Caco-2 (cell line): ENCODE data around the gene EPB41L4B. TPM values are rescaled to one million over a fixed set of nuclear protein-coding genes. Genes with fewer than 3 reads are reported as not detected.

Experiments used
- BruUV-seq: library from RNA; stranded (reverse); fragments of 400-500 nt; replicated peaks from 2 replicates; lab custom pipeline; 2021; lab: Mats Ljungman, UMichigan
- CTCF ChIA-PET: fragments of 300-600 bp; sonication (Branson Sonifier 250); formaldehyde crosslinking; loops from one replicate; lab custom pipeline; 2022; ENCODE audit warnings: antibody characterized with exemption; lab: Charles Lee
- POLR2A ChIA-PET: fragments of 300-600 bp; sonication (Branson Sonifier 250); formaldehyde crosslinking; loops from one replicate; lab custom pipeline; 2022; ENCODE audit warnings: antibody characterized with exemption; lab: Charles Lee
- DNase-seq, 2 experiments: peaks; one replicate each; pipeline versions ENCODE4 v3.0.0 to v3.0.0-alpha.2; 2020 to 2022
- H3K27me3 ChIP-seq: replicated peaks from 2 replicates; pipeline ENCODE4 v1.6.0; 2011; ENCODE audit warnings: low read length; ENCODE audit not compliant: control insufficient read depth, insufficient read depth
- H3K36me3 ChIP-seq: 2 replicates; pipeline ENCODE4 v1.5.1; 2011; ENCODE audit warnings: low read length; ENCODE audit not compliant: control insufficient read depth, insufficient read depth
- H3K4me1 ChIP-seq: fragments of 250-450 bp; sonication (Bioruptor Pico); 2 replicates; pipeline ENCODE4 v1.5.1; 2020; ENCODE audit warnings: mild to moderate bottlenecking
- H3K4me3 ChIP-seq: 2 replicates; pipeline ENCODE4 v1.5.1; 2011; ENCODE audit warnings: low read depth, mild to moderate bottlenecking, control low read depth, low read length
- H3K9me3 ChIP-seq: fragments of 250-450 bp; sonication (Bioruptor Pico); 2 replicates; pipeline ENCODE4 v1.5.1; 2020; ENCODE audit warnings: mild to moderate bottlenecking, moderate library complexity
- H3K27ac Mint-ChIP-seq: one replicate; pipeline ENCODE4 v1.8.0; 2022; ENCODE audit warnings: mixed read lengths; ENCODE audit not compliant: unreplicated experiment
- H3K27me3 Mint-ChIP-seq: one replicate; pipeline ENCODE4 v1.8.0; 2022; ENCODE audit warnings: mixed read lengths; ENCODE audit not compliant: insufficient read depth, unreplicated experiment
- H3K36me3 Mint-ChIP-seq: one replicate; pipeline ENCODE4 v1.8.0; 2022; ENCODE audit warnings: mild to moderate bottlenecking, mixed read lengths; ENCODE audit not compliant: insufficient read depth, unreplicated experiment
- H3K4me1 Mint-ChIP-seq: one replicate; pipeline ENCODE4 v1.8.0; 2022; ENCODE audit warnings: low read depth, mixed read lengths; ENCODE audit not compliant: unreplicated experiment
- H3K4me3 Mint-ChIP-seq: one replicate; pipeline ENCODE4 v1.8.0; 2022; ENCODE audit warnings: mild to moderate bottlenecking, moderate library complexity, mixed read lengths; ENCODE audit not compliant: unreplicated experiment
- H3K9me3 Mint-ChIP-seq: one replicate; pipeline ENCODE4 v1.8.0; 2022; ENCODE audit warnings: mixed read lengths; ENCODE audit not compliant: unreplicated experiment
- CTCF ChIP-seq, 2 experiments: fragments of 200-600 bp in 1 of 2; IDR thresholded peaks; 1 replicate in 1 of 2; 2 replicates in 1 of 2; pipeline versions ENCODE4 v1.5.1 to v1.8.0; 2011 to 2022; ENCODE audit warnings: antibody characterized with exemption in 1 of 2, control low read depth in 1 of 2, inconsistent platforms in 1 of 2, low read depth in 1 of 2, low read length in 1 of 2, mild to moderate bottlenecking in 1 of 2, moderate library complexity in 1 of 2; ENCODE audit not compliant: insufficient read depth in 1 of 2, severe bottlenecking in 1 of 2, unreplicated experiment in 1 of 2
- intact Hi-C: fragments of 100-400 bp; cut with micrococcal nuclease; formaldehyde crosslinking; loops from one replicate; pipeline ENCODE4 v1.10.0; 2022; ENCODE audit not compliant: unreplicated experiment
- total RNA-seq: library from RNA; stranded (reverse); gene quantifications from 2 replicates; pipeline ENCODE4 v1.2.3, GENCODE V29; 2022

Gene EPB41L4B
- total RNA-seq, 1 experiment from 2014 or later: 16.3 TPM

DNA sequence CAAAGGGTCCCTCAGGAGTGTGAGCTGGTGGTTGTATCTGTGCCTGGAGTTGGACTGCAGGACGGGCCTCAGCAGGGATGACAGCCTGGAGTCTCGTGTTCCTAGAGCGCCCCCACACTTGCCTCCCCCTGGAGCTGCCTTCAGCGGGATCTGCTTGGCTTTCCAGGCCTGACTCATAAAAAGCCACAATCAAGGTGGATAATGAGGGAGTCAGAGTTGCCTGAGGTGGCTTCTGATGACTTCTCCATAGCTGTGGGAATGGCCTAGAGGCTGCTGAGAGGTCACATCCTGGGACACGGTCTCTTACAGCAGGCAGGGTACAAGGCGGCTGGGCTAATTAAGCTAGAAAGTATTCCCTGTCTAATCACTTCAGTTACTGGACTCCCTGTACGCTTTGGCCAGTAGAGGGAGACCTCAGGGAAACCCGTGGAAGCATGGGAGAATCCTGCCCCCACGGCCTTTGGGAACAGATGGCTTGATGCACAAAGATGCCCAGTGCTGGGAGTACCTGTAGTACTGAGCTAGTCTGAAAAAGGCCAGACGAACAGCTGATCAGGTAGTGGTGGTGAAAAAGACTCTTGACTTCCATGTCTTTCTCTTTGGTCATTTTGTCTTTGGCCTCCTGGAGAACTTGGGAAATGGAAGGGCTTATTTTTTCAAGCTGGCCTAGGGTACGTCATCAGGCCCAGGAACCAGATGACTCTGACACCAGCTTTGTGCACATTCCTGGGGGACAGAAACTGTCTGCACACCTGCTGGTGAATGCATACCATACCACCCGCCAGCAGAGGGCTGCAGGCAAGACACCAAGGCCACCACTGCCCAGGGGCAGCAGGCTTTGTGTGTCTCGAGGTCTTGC, 137.7 kb downstream of the EPB41L4B start:
- DNase-seq: peak; percentile 71 to 76

GRCh38 chr9:109182550-109182939, 138.3 kb downstream of the EPB41L4B start:
- no peaks in the 10 kb centered on the region for H3K9me3 Mint-ChIP-seq
- H3K27me3 Mint-ChIP-seq: no peaks in the 10 kb centered on the region
- intact Hi-C loops: no loop called here
- ChIA-PET POLR2A (no interaction called here), CTCF (interaction anchor here (0.6 to 1.5 kb wide), 6 partner anchors 11 to 163 kb away, joined by 3 to 6 read pairs (median 4); no protein-coding TSS in a partner anchor)
- Histone ChIP-seq H3K9me3 (no peaks in the 10 kb centered on the region), H3K36me3 (no peaks in the 10 kb centered on the region), H3K4me3 (no peak overlapping the region), H3K4me1 (no peaks in the 10 kb centered on the region), H3K27me3 (no peaks in the 10 kb centered on the region)
- no TSS peak for BruUV-seq
- TF ChIP-seq CTCF (IDR thresholded peaks at IDR 0.05; ENCODE audit: insufficient read depth in 1 of 2, low read depth in 1 of 2, low read length in 1 of 2, severe bottlenecking in 1 of 2, unreplicated experiment in 1 of 2): no peak
- no peak overlapping the region for H3K27ac Mint-ChIP-seq
- no peak overlapping the region for H3K4me3 Mint-ChIP-seq
- H3K36me3 Mint-ChIP-seq: no peaks in the 10 kb centered on the region
- DNase-seq: no peak
- H3K4me1 Mint-ChIP-seq: no peaks in the 10 kb centered on the region

More for the DNA sequence above, 137.7 kb downstream of the EPB41L4B start:
- Mint-ChIP-seq H3K9me3 (no peaks in the 10 kb centered on the region), H3K27ac (no peak overlapping the region), H3K4me3 (no peak overlapping the region), H3K27me3 (no peaks in the 10 kb centered on the region), H3K4me1 (no peaks in the 10 kb centered on the region), H3K36me3 (no peaks in the 10 kb centered on the region)
- H3K4me3 ChIP-seq: no peak overlapping the region
- no TSS peak for BruUV-seq
- CTCF ChIA-PET: interaction anchor here (0.6 to 1.5 kb wide), 9 partner anchors 10 to 229 kb away, joined by 3 to 6 read pairs (median 4); no protein-coding TSS in a partner anchor
- intact Hi-C loops: loop anchor here (1.0 kb wide), 2 partner anchors 138 to 218 kb away; partner anchors contain the start of gene EPB41L4B
- H3K9me3 ChIP-seq: no peaks in the 10 kb centered on the region
- no peaks in the 10 kb centered on the region for H3K4me1 ChIP-seq
- no peaks in the 10 kb centered on the region for H3K27me3 ChIP-seq
- POLR2A ChIA-PET: no interaction called here
- H3K36me3 ChIP-seq: no peaks in the 10 kb centered on the region
- peak; percentile 28 to 68 for TF ChIP-seq CTCF (IDR thresholded peaks at IDR 0.05; ENCODE audit: insufficient read depth in 1 of 2, low read depth in 1 of 2, low read length in 1 of 2, severe bottlenecking in 1 of 2, unreplicated experiment in 1 of 2)

DNA sequence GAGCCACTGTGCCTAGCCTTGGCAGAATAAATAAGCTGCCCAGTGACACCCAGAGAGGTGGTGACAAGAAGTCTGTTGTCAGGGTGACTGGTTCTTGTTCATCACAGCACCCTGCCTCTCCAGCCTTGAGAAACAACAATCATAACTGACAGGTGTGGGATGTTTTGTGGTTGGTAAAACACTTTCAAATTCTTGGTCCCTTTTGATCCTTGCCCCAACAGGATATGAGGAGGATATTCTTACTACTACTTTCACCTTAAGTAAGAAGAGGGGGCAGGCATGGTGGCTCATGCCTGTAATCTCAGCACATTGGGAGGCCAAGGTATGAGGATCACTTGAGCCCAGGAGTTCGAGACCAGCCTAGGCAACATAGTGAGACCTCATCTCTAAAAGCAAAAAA, 139.6 kb downstream of the EPB41L4B start:
- intact Hi-C loops: no loop called here
- Mint-ChIP-seq H3K4me3 (no peak overlapping the region), H3K36me3 (no peaks in the 10 kb centered on the region), H3K27ac (no peak overlapping the region), H3K9me3 (no peaks in the 10 kb centered on the region), H3K4me1 (no peaks in the 10 kb centered on the region), H3K27me3 (no peaks in the 10 kb centered on the region)
- H3K27me3 ChIP-seq: no peaks in the 10 kb centered on the region
- H3K9me3 ChIP-seq: no peaks in the 10 kb centered on the region
- no peak for DNase-seq
- CTCF ChIA-PET: no interaction called here
- POLR2A ChIA-PET: no interaction called here
- no peaks in the 10 kb centered on the region for H3K4me1 ChIP-seq
- H3K4me3 ChIP-seq: no peak overlapping the region
- BruUV-seq: no TSS peak
- no peaks in the 10 kb centered on the region for H3K36me3 ChIP-seq
- no peak for TF ChIP-seq CTCF (IDR thresholded peaks at IDR 0.05; ENCODE audit: insufficient read depth in 1 of 2, low read depth in 1 of 2, low read length in 1 of 2, severe bottlenecking in 1 of 2, unreplicated experiment in 1 of 2)
